ENCODE measurements around the gene HPGD.

DNA sequence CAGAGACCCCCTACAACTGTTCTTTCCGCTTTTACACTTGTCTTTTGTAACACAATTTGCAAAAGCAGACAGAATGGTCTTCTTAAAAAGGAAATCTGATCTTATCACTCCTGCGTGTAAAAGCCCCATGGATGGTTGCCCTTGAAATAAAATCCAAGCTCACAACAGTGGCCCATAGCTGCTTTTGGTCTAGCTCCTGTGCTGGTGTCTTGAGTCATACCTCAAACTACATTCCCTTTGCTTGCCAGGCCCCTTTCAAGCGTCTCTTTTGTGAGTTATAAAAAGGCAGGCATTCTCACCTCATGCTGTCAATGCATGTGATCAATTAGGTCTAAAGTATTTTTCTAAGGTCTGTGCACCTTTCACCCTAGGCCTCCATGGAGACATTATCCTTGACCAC is 27.6 kb downstream of the HPGD start:
- TF ChIP-seq CTCF (IDR thresholded peaks at IDR 0.05) = no peak
- TF ChIP-seq POLR2A (IDR thresholded peaks at IDR 0.05) = no peak
